Measurements from ENCODE around the gene NFIX. TPM values are rescaled to one million over a fixed set of nuclear protein-coding genes. Genes with fewer than 3 reads are reported as not detected.

Gene NFIX
- total RNA-seq, 1 donor from 2014 or later, result 123 TPM

DNA sequence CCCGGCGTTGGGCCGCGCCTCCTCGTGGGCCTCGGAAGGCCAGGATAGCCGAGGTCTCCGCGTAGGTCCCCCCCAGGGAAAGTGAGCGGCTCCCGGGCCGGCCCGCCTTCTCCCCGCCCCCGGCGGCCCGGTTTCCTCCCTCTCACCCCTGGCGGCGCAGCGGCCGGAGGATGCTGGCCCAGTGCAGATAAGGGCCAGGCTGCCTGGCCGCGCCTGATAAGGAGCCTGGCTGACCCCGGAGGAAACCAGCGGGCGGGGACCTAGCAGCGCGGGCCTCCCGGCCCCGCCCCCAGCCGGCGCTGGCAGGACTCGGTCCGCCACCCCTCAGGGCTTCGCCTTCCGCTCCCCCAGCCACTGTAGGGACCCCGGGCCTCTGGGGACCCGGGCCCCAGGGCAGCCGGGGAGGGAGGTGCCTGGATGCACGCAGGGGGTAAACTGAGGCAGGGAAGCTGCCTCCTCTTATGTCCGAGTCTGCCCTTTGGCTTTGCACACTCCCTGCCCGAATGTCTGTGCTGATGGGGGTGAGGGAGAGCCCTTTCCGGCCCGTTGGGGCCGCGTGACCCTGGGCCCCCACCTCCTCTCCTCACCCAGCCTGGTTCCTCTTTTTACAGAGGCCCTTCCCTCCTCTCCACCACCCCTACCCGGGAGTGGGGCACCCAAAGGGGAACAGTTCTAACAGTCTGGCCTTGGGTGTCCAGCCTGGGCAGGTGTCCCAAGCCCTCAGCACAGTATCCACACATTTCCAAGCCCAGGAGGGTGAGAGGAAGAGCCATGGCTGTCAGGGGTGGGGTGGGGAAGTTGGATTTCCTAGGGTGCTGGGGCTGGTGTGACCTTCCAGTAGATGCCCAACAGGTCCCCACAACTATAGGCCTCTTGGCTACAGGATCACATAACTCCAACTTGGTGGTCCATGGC is 107.6 kb downstream of the NFIX start, which contains the start of gene LYL1:
Gene LYL1 (minus strand): TSS at position 193 of the 915 bp plus-strand sequence. CDS start 1,687 bp downstream, outside the sequence.
- intact Hi-C loops (cut with DNase I), result loop anchor here (2.0 kb wide), 4 partner anchors 14 to 158 kb away; partner anchors contain the start of genes IER2, STX10 and TRMT1
- DNase-seq (ENCODE audit: low spot score), result peak; percentile 96

DNA sequence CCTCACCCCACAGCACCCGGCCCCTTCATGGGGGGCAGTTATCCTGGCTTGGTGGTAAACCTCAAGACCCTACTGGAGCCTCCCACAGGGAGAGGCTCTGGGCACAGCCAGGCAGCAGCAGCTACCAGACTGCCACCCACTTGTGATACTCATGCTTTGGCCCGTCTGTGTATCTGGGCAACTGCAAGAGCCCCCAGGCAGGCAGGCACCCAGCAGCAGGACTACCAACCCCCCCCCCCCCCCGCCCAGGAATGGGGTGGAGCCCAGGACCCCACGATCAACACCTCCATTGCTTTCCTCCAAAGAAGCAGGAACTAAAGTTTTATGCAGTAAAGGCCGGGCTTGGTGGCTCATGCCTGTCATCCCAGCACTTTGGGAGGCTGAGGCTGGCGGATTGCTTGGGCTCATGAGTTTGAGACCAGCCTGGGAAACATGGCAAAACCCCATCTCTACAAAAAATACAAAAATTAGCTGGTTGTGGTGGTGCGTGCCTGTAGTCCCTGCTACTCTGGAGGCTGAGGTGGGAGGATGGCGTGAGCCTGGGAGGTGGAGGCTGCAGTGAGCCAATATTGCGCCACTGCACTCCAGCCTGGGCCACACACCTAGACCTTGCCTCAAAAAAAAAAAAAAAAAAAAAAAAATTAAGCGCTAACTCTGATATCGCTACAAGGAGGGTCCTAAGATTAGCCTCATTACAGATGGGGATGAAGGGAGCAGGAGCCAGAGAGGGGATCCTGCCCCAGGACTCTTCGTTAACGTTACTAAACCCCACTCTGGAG is 108.5 kb downstream of the NFIX start:
- intact Hi-C loops (cut with DNase I), result loop anchor here (2.0 kb wide), 4 partner anchors 13 to 157 kb away; partner anchors contain the start of genes IER2, STX10 and TRMT1
- DNase-seq (ENCODE audit: low spot score), result no peak

DNA sequence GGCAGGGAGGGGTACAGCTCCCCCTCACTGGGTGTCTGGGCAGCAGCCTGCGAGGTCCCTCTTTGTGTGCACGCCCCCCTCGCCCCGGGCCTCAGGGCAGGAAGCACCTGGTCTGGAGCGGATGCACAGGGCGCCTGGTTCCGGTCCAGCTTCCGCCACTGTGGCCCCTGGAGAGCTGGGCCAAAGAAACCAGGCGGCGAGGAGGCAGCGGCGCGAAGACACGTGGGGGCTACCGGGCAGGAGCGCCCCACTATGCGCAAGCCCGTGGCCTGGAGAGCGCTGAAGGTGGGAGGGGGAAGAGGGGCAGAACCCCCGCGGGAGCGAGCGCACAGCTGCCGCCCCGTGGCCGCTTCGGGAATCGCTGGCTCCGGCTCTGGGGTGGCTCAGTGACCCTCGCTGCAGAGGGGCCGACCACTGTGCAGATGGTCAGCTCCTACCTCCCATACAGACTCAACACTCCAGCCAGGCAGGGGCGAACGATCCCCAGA is 109.1 kb downstream of the NFIX start:
- intact Hi-C loops (cut with DNase I), result no loop called here
- peak; percentile 91 for DNase-seq (ENCODE audit: low spot score)

DNA sequence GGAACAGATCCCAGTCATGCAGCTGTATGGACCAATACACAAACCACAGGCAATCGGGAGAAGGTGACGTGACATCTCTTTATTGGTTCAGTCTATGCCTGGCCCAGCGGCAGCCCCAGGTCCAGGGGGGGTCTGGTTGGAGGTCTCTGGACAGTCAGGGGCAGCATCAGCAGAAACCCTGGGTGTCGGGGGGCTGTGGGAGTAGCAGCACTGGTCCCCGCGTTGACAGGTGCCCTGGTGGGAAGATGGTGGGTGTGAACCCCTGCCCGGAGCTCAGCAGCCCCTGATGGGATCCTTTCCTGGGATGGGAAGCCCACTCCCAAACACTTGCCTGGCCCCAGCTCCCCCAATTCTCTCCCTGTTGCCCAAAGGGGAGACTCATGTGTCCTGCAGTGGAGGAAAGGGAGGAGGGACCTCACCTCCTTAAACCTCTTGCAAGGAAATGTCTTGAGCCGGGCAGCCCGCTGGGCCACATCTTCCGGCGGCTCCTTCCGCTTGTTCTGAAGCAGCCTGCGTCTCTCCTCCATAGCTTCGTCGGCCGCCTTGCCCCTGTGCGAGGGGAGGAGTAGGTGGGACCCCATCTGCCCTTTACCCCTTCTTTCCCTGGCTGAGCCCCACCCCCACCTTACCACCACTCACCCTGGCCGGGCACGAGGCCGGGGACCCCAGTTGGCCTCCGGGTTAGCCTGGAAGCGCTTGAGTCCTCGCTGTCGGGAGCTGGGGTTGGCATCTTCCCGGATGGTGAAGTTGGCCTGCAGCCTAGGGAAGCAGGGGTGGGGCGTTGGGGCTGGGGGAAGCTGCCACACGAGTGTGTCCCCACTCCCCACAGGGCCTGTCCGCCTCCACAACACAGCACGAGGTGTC is 109.8 kb downstream of the NFIX start:
- intact Hi-C loops (cut with DNase I), result no loop called here
- DNase-seq (ENCODE audit: low spot score), result no peak

DNA sequence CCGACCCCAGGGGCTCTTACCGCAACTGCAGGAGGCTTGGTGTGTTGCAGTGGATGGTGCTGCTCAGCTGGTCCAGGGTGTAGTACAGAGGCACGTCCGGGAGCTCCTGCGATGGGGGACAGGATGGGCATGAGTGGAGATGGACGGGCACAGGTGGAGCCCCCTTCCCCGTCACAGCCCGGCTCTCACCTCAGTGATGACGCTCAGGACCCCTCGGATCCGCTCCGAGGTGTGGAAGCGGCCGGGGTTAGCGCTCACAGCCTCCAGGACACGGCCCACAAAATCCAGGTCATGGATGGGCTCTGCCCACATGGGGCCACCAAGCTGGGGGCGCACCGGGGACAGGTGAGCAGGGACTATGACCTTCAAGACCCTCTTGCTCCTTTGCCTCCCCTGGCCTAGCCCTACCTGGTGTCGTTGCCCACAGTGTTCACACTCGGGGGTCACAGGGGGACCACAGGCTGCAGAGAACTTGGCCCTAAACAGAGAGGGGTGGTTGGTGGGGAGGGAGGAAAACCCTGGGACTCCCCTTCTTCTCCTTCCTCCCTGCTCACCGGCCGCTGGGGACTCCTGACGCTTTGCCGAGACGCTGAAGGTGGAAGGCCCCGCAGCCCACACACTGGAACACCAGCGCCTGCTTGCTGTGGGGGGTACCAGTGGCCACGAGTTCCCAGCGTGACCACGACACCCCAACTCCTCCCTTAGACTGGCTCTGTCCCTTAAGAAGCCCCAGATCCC is 114.3 kb downstream of the NFIX start:
- DNase-seq (ENCODE audit: low spot score), result no peak
- intact Hi-C loops (cut with DNase I), result no loop called here

DNA sequence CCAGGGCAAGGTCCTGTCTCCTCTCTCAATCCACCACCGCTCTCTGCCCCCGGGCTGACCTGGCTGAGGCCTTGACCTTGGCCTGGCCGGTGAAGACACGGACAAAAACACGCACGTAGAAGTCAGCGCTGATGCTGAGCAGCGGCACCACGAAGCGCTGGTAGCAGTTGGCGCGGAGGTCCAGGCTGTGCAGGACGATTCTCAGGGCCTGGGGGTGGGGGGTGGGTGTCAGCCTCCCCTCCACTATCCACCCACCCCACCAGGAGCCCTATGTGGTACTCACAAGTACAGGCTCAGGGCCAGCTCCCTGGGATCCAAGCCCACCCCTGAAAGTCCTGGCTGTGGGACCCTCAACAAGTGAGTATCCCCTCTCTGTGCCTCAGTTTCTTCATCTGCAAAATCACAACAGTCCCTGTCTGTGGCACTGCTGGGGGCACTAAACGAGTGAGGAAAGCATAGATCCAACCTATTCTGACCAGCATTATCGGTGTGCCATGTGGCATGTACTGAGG is 114.9 kb downstream of the NFIX start:
- no peak for DNase-seq (ENCODE audit: low spot score)
- intact Hi-C loops (cut with DNase I), result no loop called here

DNA sequence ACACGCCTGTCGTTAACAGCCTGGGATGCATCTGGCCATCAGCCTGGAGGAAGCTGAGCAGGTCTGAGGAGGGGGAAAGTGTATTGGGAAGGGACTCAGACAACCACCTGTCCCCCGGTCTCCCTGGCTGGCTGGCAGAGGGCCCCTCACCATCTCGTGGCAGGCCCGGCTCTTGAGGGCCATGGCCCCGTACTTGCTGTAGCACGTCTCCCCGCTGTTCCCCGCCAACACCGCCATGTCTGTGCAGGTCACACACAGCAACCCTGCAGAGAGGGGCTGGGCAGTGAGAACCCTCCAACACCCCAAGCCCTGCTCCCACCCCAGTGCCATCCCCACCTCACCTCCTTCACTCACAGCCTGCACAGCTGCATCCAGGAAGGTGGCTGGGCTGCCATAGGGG is 117.3 kb downstream of the NFIX start:
- DNase-seq (ENCODE audit: low spot score), result no peak
- intact Hi-C loops (cut with DNase I), result no loop called here

DNA sequence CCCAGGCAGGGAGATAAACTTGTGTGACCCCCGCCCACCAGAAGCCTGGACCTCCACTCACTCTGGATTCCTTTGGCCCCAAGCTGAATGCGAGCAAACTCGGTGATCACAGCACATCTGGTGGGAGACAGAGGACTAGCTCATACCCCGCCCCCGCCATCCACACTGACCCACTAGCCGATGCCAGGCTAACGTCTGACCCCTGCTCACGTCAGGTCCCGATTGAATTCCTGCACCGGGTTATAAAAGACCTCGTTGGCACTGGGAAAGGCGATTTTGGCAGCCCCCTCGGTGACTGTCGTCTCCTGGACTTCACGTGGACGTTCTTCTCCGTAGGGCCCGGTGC is 120.6 kb downstream of the NFIX start:
- DNase-seq (ENCODE audit: low spot score), result no peak
- intact Hi-C loops (cut with DNase I), result loop anchor here (2.0 kb wide), 2 partner anchors 13 to 35 kb away; partner anchors contain the start of genes IER2, LYL1 and STX10

DNA sequence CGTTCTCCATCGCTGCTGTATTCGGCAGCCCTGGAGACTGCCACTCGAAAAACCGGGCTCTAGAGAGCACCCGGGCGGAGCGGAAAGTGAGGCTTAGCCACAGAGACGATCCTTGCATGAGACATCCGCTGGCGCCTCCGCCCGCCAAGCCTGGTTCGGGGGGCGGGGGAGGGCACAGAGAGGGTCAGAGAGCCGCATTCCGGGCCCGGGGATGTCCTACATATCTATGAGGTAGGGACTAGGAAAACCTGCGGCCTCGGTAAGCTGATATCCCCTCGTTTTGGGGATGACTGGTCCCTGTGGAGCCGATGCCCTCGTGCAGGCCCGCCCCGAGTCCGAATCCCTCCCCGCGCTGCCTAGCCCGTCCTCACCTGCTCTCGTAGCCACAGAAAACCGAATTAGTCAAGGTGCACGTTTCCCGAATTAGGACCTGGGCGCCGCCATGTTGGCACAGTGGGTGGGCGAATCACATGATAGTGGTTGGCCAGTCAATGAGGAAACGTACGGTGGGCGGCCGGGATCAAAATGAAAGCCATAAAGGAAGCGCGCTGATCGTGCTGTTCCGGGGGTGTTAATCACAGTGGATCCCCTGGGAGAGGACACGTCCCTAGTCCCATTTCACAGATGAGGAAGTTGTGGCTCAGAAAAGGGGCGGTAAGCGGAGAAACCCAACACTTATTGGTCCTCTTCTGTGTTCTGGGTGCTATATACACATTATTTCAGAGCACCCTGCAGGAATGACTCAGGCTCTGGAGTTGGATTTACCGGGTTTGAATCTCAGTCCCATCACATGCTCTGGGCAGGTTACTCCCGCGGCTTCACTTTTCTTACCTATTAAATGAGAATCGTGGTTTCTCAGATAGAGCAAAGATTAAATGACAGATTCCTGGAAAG is 121.3 kb downstream of the NFIX start, which contains the start of gene TRMT1:
Gene TRMT1 (minus strand): TSS at position 459 of the 894 bp plus-strand sequence. CDS start 341 bp downstream, at position 118.
- intact Hi-C loops (cut with DNase I), result loop anchor here (2.0 kb wide), 2 partner anchors 14 to 34 kb away; partner anchors contain the start of genes IER2, LYL1 and STX10
- DNase-seq (ENCODE audit: low spot score), result peak; percentile 96

DNA sequence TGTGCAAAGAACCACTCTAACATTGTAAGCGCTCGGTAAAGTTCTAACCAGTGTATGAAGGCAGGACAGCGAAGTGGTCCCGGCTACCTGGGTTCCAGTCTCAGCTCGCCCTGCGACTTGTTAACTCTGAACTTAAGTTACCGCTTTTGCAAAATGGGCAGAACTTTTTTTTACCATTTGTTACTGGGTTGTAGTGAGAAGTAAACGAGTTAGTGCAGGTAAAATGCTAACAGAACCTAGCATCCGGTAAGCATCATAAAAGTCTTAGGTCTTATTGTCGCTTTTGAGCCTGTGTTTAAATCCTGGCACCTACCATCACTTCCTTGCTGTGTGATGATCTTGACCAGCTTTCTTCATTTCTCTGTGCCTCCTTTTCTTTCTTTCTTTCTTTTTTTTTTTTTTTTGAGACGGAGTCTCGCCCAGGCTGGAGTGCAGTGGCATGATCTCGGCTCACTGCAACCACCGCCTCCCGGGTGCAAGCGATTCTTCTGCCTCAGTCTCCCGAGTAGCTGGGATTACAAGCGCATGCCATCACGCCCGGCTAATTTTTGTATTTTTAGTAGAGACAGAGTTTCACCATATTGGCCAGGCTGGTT is 122.0 kb downstream of the NFIX start:
- no peak for DNase-seq (ENCODE audit: low spot score)
- intact Hi-C loops (cut with DNase I), result loop anchor here (2.0 kb wide), 2 partner anchors 14 to 34 kb away; partner anchors contain the start of genes IER2, LYL1 and STX10

DNA sequence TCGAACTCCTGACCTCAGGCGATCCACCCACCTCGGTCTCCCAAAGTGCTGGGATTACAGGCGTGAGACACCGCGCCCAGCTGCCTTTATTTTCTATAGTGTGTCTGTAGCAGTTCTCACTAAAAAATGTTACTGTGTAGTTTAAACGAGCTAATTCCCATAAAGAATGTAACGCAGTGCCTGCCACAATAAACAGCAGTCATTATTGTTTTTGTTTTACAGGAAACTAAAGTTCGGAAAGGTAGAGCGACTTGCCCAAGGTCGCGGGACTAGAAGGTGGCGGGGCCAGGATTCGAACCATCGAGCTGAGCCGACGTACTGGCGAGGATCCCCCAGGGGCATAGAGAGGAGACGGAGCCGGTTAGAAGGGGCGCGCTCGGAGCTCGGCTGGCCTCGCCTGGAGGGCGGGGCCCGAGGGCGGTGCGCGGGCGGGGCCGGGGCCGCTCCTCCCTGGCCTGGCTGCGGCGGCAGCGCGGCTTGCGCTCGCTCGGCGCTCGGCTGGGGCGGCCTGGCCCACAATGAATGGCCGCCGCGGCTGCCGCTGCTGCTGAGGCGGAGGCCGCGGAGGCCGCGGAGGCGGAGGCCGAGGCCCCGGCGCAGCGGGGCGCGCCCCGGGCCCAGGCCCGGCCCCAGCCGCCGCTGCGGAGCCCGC is 122.6 kb downstream of the NFIX start, which contains the start of gene NACC1:
Gene NACC1 (plus strand): TSS at position 493 of the 652 bp plus-strand sequence. CDS start 16,944 bp downstream, outside the sequence.
- DNase-seq (ENCODE audit: low spot score), result peak; percentile 96
- intact Hi-C loops (cut with DNase I), result loop anchor here (2.0 kb wide), 2 partner anchors 15 to 33 kb away; partner anchors contain the start of genes IER2, LYL1 and STX10

DNA sequence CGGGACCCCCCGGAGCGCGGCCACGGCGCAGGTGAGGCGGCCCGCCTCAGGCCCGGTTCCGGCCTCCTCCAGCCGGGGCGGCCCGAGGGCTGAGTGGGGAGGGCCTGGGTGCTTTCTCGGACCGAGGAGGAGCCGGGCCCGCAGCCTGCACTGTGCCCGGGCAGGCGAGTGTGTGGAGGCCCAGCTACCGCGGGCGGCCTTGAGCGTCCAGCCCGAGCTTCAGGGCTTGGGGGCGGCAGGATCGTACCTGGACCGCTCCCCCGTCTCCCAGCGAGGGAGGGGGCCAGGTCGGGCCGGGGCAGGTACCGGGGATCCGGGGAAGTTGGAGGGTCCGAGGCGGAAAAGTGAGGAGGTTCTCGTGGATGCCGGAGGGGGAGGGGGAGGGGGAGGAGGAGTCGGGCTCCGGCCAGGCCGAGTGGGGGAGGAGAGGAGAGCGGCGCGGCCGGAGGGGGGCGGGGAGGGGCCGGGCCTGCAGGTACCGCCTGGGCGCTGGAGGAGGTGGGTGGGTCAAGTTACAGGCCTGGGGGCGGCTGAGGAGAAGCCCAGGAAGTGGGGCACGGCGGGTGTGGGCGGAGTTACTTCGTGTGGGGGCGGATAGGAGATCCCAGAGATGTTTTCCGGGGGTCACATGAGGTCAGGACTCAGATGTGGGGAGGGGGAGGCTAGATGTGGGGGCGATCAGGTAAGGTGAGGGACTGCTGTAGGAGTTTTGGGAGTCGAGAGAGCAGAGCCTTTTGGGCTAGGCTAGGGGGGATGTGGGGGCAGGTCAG is 123.3 kb downstream of the NFIX start:
- intact Hi-C loops (cut with DNase I), result no loop called here
- no peak for DNase-seq (ENCODE audit: low spot score)

DNA sequence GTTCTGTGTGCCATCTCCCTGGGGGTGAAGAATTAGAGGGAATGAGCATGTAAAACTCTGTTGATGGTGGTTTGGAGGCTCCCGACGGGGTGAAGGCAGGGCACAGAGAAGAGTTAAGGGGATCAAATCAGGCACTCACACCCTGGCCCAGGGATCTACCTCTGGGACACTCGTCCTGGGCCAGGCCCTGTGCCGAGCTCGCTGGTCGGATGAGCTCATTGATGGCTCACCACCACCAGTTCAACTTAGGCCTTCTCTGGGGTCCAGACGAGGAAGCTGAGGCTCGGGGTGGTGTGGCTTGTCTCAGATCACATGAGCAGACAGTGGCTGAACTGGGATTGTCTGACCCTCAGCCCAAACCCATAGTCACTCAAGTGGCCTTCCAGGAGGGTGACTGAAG is 124.4 kb downstream of the NFIX start:
- DNase-seq (ENCODE audit: low spot score), result no peak
- intact Hi-C loops (cut with DNase I), result no loop called here

DNA sequence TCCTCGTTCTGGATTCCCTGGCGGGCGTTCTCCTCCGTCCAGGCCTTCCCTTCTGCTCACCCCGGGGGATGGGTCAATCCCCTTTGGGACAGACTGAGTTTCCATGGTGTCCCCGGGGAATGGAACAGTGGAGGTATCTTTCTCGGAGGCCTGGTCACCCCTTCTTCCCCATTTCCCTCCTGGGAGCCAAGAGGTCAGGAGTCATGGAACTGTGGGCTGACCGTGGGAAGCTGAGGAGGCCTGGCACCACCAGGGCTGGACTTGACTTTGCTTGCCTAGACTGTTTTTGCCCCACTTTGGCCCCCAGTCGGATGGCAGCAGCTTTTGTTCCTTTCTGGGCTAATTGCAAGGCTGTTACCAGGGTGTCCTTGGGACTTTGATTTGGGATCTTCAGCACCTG is 124.8 kb downstream of the NFIX start:
- intact Hi-C loops (cut with DNase I), result no loop called here

DNA sequence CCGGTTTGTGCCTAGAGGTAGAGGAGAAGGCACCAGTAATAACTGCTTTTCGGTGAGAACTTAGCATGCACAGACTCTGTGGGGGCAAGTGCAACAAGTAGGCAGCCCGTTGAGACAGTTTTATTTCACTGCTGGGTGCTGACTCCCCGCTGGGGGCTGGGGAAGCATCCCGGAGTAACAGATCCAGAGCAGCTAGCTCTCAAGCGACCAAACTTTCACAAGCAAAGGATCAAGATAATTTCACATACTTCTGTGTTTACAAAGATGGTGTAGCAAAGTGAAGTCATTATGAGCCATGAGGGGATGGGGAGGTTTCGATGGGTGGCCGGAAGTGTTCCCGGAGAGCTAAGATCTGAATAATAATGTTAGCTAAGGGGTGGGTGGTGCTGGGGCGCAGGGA is 125.5 kb downstream of the NFIX start:
- intact Hi-C loops (cut with DNase I), result no loop called here
- DNase-seq (ENCODE audit: low spot score), result no peak

More for the DNA sequence above, 124.8 kb downstream of the NFIX start:
- no peak for DNase-seq (ENCODE audit: low spot score)

Measured in cardiac septum (tissue), 1 donor.